Type B pancreatic cell (in vitro differentiated cells): Measurements from ENCODE around the gene NUDT8. TPM values are rescaled to one million over a fixed set of nuclear protein-coding genes. Genes with fewer than 3 reads are reported as not detected.
"Not testable (repeated sequence)": the region's sequence is repeated elsewhere in the genome, so short reads cannot be mapped to it uniquely, and the experiment has no call there.

ENCODE experiments used
- DNase-seq: peaks from one replicate; pipeline ENCODE4 v3.0.0; 2021; ENCODE audit warnings: mixed read lengths; ENCODE audit not compliant: unreplicated experiment; ENCODE audit errors: extremely low spot score
- H3K27ac Mint-ChIP-seq: 2 replicates; pipeline ENCODE4 v1.8.0; 2021; ENCODE audit warnings: mild to moderate bottlenecking, mixed read lengths
- H3K27me3 Mint-ChIP-seq: 2 replicates; pipeline ENCODE4 v1.8.0; 2021; ENCODE audit warnings: mixed read lengths
- H3K36me3 Mint-ChIP-seq: 2 replicates; pipeline ENCODE4 v1.8.0; 2021; ENCODE audit warnings: mixed read lengths
- H3K4me1 Mint-ChIP-seq: one replicate; pipeline ENCODE4 v1.8.0; 2021; ENCODE audit warnings: mixed read lengths; ENCODE audit not compliant: unreplicated experiment
- H3K4me3 Mint-ChIP-seq: 2 replicates; pipeline ENCODE4 v1.8.0; 2021; ENCODE audit warnings: mild to moderate bottlenecking, mixed read lengths
- H3K9me3 Mint-ChIP-seq: 2 replicates; pipeline ENCODE4 v1.8.0; 2021; ENCODE audit warnings: mixed read lengths
- CTCF ChIP-seq: fragments of 200-600 bp; sonication (generic); conservative IDR thresholded peaks from 2 replicates; pipeline ENCODE4 v1.5.0; 2021; ENCODE audit warnings: antibody characterized with exemption, mild to moderate bottlenecking
- total RNA-seq: library from RNA; stranded (reverse); gene quantifications from 2 replicates; pipeline ENCODE4 v1.2.1, GENCODE V29; 2021; ENCODE audit warnings: low replicate concordance

The NUDT8 gene
- total RNA-seq, 1 donor from 2014 or later = 10.3 TPM

GRCh38 chr11:67607507-67607906 is 22.2 kb downstream of the NUDT8 start:
- H3K4me1 Mint-ChIP-seq = peaks cover 6% of the 10 kb centered on the region
- peaks cover 12% of the 10 kb centered on the region for H3K27me3 Mint-ChIP-seq
- no peaks in the 10 kb centered on the region for H3K36me3 Mint-ChIP-seq
- peak overlapping the region; percentile 83 for H3K27ac Mint-ChIP-seq
- TF ChIP-seq CTCF = no peak
- peak overlapping the region; percentile 89 for H3K4me3 Mint-ChIP-seq
- H3K9me3 Mint-ChIP-seq = no peaks in the 10 kb centered on the region
- DNase-seq = no peak

- H3K9me3 Mint-ChIP-seq = no peaks in the 10 kb centered on the region
- H3K27ac Mint-ChIP-seq = peak within 1 kb of the TSS; percentile 83
Observed at GRCh38 chr11:67606492-67607295, 23.0 kb downstream of the NUDT8 start, which contains the start of gene NDUFV1. Gene NDUFV1, plus strand, starts transcription at chr11:67606936. Its CDS starts 69 bp downstream, at chr11:67607005.

GRCh38 chr11:67606093-67606491 is 23.6 kb downstream of the NUDT8 start:
- no peaks in the 10 kb centered on the region for H3K9me3 Mint-ChIP-seq
- H3K27ac Mint-ChIP-seq = peak overlapping the region; percentile 46
- H3K27me3 Mint-ChIP-seq = peaks cover 12% of the 10 kb centered on the region
- peak overlapping the region; percentile 89 for H3K4me3 Mint-ChIP-seq
- no peak for DNase-seq
- TF ChIP-seq CTCF = no peak
- peaks cover 6% of the 10 kb centered on the region for H3K4me1 Mint-ChIP-seq
- no peaks in the 10 kb centered on the region for H3K36me3 Mint-ChIP-seq

More at GRCh38 chr11:67606492-67607295, 23.0 kb downstream of the NUDT8 start, which contains the start of gene NDUFV1:
- H3K27me3 Mint-ChIP-seq = peaks cover 12% of the 10 kb centered on the region
- peaks cover 6% of the 10 kb centered on the region for H3K4me1 Mint-ChIP-seq
- peak within 1 kb of the TSS; percentile 89 for H3K4me3 Mint-ChIP-seq
- peak; percentile 70 for TF ChIP-seq CTCF
- peak; percentile 97 for DNase-seq
- H3K36me3 Mint-ChIP-seq = no peaks in the 10 kb centered on the region

GRCh38 chr11:67605231-67606011 is 24.3 kb downstream of the NUDT8 start:
- no peaks in the 10 kb centered on the region for H3K36me3 Mint-ChIP-seq
- DNase-seq = no peak
- peak overlapping the region; percentile 72 for H3K4me3 Mint-ChIP-seq
- H3K4me1 Mint-ChIP-seq = peaks cover 10% of the 10 kb centered on the region
- no peak for TF ChIP-seq CTCF
- peaks cover 12% of the 10 kb centered on the region for H3K27me3 Mint-ChIP-seq
- H3K9me3 Mint-ChIP-seq = no peaks in the 10 kb centered on the region
- H3K27ac Mint-ChIP-seq = no peak overlapping the region

- no peak overlapping the region for H3K27ac Mint-ChIP-seq
- H3K27me3 Mint-ChIP-seq = peaks cover 13% of the 10 kb centered on the region
- peaks cover 10% of the 10 kb centered on the region for H3K4me1 Mint-ChIP-seq
- no peaks in the 10 kb centered on the region for H3K36me3 Mint-ChIP-seq
- H3K4me3 Mint-ChIP-seq = peak overlapping the region; percentile 42
- DNase-seq = no peak
- TF ChIP-seq CTCF = no peak
- no peaks in the 10 kb centered on the region for H3K9me3 Mint-ChIP-seq
Observed at GRCh38 chr11:67604815-67605214, 24.9 kb downstream of the NUDT8 start.

GRCh38 chr11:67604119-67604518 is 25.6 kb downstream of the NUDT8 start:
- not testable (repeated sequence) for H3K9me3 Mint-ChIP-seq, H3K4me1 Mint-ChIP-seq, H3K36me3 Mint-ChIP-seq, DNase-seq
- peaks cover 15% of the 10 kb centered on the region for H3K27me3 Mint-ChIP-seq
- H3K27ac Mint-ChIP-seq = peak overlapping the region; percentile 31
- H3K4me3 Mint-ChIP-seq = peak overlapping the region; percentile 42
